Ishikawa (cell line): Measurements from ENCODE around the gene GDAP1L1.

Experiments
- EGR1 ChIP-seq: IDR thresholded peaks from 2 replicates; pipeline ENCODE4 v1.6.1; 2012
- EP300 ChIP-seq: IDR thresholded peaks from 2 replicates; pipeline ENCODE4 v1.6.1; 2012; ENCODE audit warnings: borderline replicate concordance
- FOXM1 ChIP-seq: IDR thresholded peaks from 2 replicates; pipeline ENCODE4 v1.6.1; 2012; ENCODE audit warnings: low read depth, borderline replicate concordance
- MAX ChIP-seq: IDR thresholded peaks from 2 replicates; pipeline ENCODE4 v1.6.1; 2012
- NFIC ChIP-seq: IDR thresholded peaks from 2 replicates; pipeline ENCODE4 v1.6.1; 2012
- RAD21 ChIP-seq: IDR thresholded peaks from 2 replicates; pipeline ENCODE4 v1.6.1; 2012; ENCODE audit warnings: low read depth
- TCF12 ChIP-seq: IDR thresholded peaks from 2 replicates; pipeline ENCODE4 v1.6.1; 2012; ENCODE audit warnings: low read depth
- YY1 ChIP-seq: IDR thresholded peaks from 2 replicates; pipeline ENCODE4 v1.6.1; 2012; ENCODE audit warnings: low read depth

DNA sequence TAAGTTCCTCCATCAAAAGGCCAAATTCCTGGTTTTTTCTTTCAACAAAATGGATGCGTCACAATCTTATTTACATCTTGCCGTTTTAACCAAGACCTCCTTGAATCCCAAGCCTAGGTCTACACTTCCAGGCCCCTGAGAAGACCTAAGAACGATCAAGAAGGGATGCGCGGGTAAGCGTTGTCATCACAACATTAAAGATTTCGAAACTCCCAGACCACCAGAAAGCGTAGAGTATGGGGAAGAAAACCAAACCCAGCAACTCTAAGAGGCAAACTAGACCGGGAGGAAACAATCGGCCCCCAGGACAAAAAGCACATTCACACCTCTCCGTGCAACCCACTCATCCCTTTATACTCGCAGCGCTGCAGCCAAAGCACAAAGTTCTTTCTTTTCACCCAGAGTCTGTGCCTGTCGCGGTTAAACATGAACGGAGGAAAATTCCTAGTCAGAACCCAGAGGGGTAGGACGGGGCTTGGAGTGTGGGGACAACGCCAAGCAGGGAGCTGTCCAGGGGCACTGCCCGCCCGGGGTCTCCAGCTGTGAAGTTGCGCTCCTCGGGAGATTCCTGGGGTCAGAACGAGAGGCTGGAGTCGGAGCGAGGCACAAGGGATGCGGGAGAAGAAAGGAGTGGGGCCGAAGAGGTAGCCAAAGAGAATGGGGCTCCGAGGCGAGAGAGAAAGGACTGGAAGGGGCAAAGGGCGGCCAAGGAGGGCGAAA lies 37.3 kb upstream of the GDAP1L1 start:
- TF ChIP-seq YY1 (no peak), EP300 (no peak), RAD21 (no peak), NFIC (no peak), EGR1 (no peak), TCF12 (no peak), MAX (no peak), FOXM1 (no peak)
